Inflammatory macrophage treated with lipopolysaccharide for 1 hour (primary cell): ENCODE measurements around the gene CFAP54.

ENCODE experiments used
- DNase-seq, 2 donors: peaks; one replicate each; pipeline ENCODE4 v3.0.0-alpha.2; 2020 to 2022

The CFAP54 gene

GRCh38 chr12:96752211-96752610, 262.8 kb downstream of the CFAP54 start:
- no peak for DNase-seq

- no peak for DNase-seq
These were observed 276.9 kb downstream of the CFAP54 start for GRCh38 chr12:96766232-96766631.

DNA sequence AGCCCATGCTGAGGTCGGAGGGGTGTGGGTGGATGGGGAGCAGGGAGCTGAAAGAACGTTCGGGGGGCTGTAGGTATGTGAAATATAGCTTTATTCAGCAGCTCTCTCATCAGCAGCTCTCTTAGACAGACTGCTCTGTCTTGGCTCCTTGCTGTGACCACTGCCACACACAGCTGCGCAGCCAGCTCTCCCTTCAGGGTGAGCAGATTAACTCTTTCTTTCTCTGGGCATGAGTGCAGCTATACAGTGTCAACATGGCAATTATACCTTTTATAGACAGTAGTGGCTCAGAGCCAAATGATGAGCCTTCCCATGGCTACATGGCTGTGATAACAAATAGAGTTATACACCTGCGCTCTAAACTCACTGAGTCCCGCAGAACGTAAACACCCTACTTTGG, 280.0 kb downstream of the CFAP54 start:
- no peak for DNase-seq

GRCh38 chr12:96770219-96771102, 281.1 kb downstream of the CFAP54 start:
- no peak for DNase-seq

- no peak for DNase-seq
These were observed 283.7 kb downstream of the CFAP54 start for GRCh38 chr12:96773031-96773430.

DNA sequence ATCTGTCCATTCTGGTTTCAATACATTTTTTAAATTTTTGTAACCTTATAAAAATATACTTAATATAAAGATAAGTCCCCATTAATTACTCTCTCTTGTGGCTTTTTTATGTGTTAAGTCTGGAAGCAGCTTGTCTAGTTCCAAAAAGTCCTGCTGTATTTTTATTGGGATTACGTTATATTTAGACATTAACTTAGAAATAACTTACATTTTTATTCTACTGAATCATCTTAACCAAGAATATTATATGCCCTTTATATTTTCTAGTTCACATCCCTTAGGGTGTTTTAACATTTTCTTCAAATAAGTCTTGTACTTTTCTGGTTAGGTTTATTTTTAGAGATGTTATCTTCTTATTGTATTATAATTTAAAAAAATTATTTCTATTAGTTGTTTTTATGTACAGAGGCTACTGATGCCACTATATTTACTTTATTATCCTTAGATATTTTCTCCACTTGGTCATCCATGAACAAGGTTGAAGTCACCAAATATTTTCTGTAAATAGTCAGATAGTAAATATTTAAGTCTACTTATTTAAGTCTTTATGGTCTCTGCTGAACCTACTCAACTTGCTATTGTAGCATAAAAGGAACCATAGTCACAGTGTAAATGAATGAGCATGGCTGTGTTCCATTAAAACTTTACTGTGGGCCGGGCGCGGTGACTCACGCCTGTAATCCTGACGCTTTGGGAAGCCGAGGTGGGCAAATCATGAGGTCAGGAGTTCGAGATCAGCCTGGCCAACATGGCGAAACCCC, 285.3 kb downstream of the CFAP54 start:
- DNase-seq: no peak

GRCh38 chr12:96776908-96777307, 287.5 kb downstream of the CFAP54 start:
- DNase-seq: no peak

DNA sequence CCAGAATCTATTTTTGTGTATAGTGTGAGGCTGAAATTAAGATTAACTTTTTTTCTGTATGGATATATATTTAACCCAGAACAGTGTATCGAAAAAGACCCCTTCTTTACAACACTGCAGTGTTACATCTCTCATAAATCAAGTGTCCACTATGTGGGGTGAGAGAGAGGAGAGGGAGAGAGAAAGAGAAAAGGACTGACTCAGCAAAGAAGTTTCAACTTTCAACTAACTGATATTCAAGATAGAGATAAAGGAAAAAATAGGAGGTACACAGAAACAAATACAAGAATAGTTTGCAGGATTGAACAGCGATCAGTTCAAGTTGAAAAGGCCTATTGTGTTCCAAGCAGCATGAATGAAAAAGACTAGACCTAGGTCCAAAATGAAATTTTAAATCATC, 291.0 kb downstream of the CFAP54 start:
- DNase-seq: no peak

- no peak for DNase-seq
These were observed 297.4 kb downstream of the CFAP54 start for GRCh38 chr12:96786791-96787190.

DNA sequence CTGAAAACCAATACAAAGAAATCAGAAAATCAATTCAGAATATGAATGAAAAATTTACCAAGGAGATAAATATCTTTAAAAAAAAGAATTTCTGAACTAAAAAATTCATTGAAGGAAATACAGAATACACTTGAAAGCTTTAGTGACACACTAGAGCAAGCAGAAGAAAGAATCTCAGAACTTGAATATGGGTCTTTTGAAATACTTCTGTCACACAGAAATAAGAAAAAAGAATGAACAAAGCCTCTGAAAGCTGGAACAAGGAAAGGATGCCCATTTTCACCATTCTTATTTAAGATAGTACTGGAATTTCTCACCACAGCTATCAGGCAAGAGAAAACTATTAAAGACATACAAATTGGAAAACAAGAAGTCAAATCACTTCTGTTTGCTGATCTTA, 314.6 kb downstream of the CFAP54 start:
- DNase-seq: no peak

- DNase-seq: no peak
These were observed 316.9 kb downstream of the CFAP54 start for GRCh38 chr12:96806272-96806671.

DNA sequence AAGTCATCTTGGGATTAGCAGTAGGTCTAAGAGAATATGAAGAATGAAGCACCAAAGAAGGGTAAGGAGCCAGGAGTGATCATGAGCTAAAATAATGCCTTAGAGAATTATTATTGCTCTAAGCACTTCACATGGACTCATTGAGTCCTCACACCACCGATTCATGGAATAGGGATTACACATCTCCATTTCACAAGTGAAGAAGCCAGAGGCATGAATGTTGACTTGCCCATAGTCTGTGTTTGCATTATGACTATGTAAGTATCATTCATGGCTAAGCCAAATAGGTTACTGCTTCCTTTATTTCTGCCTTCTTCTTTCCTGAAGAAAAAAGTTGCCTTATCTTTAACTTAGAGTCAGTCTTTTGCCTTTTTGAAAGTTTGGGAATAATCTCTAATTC, 318.4 kb downstream of the CFAP54 start:
- no peak for DNase-seq

GRCh38 chr12:96808587-96808986, 319.2 kb downstream of the CFAP54 start:
- no peak for DNase-seq

- no peak for DNase-seq
These were observed 320.1 kb downstream of the CFAP54 start for GRCh38 chr12:96809522-96809921.

DNA sequence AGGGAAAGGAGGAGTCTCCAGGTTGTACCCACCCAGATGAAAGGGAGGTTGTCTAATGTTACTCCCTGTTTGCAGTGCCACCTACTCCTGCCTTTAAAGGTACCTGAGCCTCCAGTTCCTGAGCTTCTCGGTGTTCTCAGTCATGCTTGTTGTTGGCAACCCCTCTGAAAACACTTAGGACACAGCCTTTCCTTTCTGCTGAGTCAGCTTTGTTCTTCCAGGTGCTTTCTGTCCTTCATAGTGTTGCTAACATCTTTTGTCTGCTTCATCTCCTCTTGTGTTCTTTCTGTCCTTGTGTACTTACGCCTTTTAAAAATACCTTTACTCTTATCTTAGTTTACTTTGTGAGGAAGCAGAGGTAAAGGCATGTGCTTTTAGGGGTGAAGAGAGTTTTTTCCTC, 320.7 kb downstream of the CFAP54 start:
- no peak for DNase-seq

DNA sequence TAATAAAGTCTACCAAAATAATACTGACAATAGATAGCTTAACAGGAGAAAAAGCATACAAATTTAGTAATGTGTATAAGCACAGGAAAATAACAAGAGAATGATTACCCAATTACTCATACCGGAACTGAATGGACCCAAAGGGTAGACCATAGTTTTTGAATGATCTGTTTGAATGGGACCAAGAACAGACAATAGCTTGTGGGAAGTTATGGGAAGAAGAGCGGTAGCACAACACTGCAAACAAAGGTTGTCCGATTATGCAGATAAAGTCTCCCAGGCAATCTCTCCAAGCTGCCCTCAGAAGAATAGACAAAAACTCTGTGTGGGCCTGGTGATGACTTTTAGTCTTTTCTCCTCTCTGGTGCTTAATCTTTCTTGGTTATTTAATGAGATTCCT, 321.1 kb downstream of the CFAP54 start:
- no peak for DNase-seq

GRCh38 chr12:96811083-96811482, 321.7 kb downstream of the CFAP54 start:
- DNase-seq: no peak

DNA sequence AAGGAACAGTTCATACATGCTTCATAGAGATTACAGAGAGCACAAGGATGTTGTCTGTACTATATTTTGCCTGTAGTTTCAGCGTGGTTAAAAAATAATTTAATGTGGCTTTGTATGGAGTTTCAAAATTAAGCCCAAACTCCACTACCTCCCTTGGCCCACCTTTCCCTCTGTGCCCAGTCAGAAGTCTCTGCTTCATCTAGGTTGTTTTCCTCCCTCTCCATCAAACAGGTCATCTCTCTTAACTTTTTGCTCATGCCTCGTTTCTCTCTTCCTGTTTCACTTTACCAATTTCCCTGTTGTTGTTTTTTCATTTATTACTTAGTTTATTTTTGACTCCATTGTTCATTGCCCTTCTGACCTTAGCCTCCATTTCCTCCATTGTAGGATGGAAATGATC, 322.8 kb downstream of the CFAP54 start:
- no peak for DNase-seq

DNA sequence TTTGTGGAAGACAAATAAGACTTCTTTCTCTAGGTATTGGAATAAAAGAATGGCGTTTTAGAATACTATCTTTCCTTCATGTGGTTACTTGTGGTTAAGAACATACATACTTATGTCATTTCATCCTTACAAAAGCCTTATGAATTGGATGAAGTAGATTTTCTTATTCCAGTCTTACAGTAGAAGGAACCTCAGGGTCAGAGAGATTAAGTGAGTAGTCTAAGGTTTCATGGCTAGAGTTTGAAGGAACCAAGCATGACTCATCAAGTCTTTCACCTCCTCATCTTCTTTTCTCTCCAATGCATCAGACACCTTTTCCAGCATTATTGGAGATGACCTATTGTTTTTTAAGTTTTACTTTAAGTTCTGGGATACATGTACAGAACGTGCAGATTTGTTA, 324.8 kb downstream of the CFAP54 start:
- no peak for DNase-seq

- DNase-seq: no peak
These were observed 332.2 kb downstream of the CFAP54 start for GRCh38 chr12:96821592-96821991.

DNA sequence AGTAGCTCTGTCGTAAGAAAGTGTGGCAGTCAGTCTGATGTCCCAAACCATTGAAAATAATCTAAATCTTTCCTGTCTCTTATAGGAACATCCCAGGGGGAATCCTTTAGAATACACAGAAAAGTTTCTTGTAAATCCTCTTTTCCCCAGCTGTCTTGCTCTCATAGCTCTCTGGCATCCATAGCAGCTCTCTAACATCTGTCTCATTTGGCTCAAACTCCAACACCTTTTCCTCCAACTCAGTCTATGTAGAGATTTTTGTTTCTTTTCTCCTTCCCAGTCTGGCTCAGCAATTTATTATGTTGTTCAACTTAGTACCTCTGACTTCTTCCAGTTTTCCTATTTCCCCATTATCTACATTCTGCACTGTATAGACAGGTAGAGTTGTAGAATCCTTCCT, 333.3 kb downstream of the CFAP54 start:
- no peak for DNase-seq

DNA sequence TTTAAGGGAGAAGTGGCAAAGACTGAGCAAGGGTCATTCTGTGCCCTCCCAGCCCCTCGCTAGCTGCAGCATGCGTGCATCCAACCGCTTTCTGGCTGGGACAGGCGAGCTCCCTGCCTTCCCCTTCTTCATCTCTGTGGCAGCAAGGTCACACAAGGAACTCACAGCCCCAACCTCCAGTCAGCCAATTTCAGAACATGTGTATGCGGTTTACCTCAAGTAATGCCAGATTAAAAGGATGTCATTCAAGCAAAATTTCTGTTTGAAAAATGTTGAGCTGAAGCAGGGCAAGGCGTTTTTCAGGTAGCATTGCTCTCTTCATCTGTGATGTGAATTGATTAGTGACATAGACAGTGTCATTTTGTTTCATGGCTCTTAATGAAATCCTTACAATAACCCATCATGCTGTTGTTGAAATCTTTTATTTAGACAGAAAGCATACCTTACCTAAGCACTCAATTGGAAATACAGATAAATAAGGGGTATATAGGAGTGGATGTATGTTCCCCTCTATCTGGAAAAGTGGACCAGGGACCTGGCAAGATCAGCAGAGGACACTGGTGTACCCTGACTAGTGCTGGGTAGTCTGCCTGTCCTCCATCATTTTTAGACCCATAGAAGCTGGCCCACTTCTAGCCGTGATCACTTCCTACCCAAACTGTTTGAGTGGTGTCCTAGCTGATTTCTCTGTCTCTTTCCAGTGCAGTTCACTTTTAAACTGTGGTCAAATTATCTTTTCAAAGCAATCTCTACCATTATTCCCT, 334.9 kb downstream of the CFAP54 start:
- no peak for DNase-seq

GRCh38 chr12:96824838-96825236, 335.5 kb downstream of the CFAP54 start:
- DNase-seq: no peak
